ENCODE measurements around the gene OASL. TPM values are rescaled to one million over a fixed set of nuclear protein-coding genes. Genes with fewer than 3 reads are reported as not detected.

Gene OASL
- total and polyA plus RNA-seq, 9 of the 15 experiments (the other 6 are each of a cell fraction or from before 2014, with no cell fraction given) = 0.14 TPM; not detected in 8

GRCh38 chr12:121000530-121000929, 38.5 kb downstream of the OASL start:
- no peak overlapping the region for H2AFZ ChIP-seq (ENCODE audit: low read depth, low read length)
- WGBS (ENCODE audit: insufficient coverage, low coverage, missing lambda C conversion rate) = 81% methylated on average over 11 of the region's 11 CpGs
- no TSS peak for BruUV-seq (replicated peaks)
- ATAC-seq (no peak), FAIRE-seq (no peak), DNase-seq (ENCODE audit: extremely low read depth in 1 of 4, low spot score in 3 of 4) (no peak)
- H3K36me3 ChIP-seq (ENCODE audit: control insufficient read depth, insufficient read depth, low read length) = peaks cover 21% of the 10 kb centered on the region; the same call in 1 of the 3 replicates
- ChIA-PET CTCF (ENCODE audit: low intra/inter-chr PET ratio) (no interaction called here), POLR2A (no interaction called here)
- no peak overlapping the region for H3K4me3 ChIP-seq
- H3K79me2 ChIP-seq (ENCODE audit: control insufficient read depth, insufficient read depth, low read length) = no peaks in the 10 kb centered on the region
- no peaks in the 10 kb centered on the region for H3K9me3 ChIP-seq (replicated peaks; ENCODE audit: control insufficient read depth, insufficient read depth, low read depth, low read length)
- in situ Hi-C loops (cut with MboI) (no loop called here), intact Hi-C loops (cut with micrococcal nuclease) (loop anchor here (10.0 kb wide), 1 partner anchor 214 kb away; the partner anchor contains the start of gene P2RX4)
- TF ChIP-seq ZNF134 (CRISPR knock-in tag; conservative IDR thresholded peaks at IDR 0.05) (peak; percentile 54; the same call in 1 of the 2 replicates), CUX1 (CRISPR knock-in tag; IDR thresholded peaks at IDR 0.05) (no peak)
- no peak overlapping the region for H3K27ac ChIP-seq (ENCODE audit: extremely low read depth, low read depth, low read length)
- no peaks in the 10 kb centered on the region for H3K9me1 ChIP-seq (ENCODE audit: control insufficient read depth, insufficient read depth, low read length)
- peaks cover 0 to 7% of the 10 kb centered on the region in 2 experiments; a peak in 3 of 5 replicates for H3K27me3 ChIP-seq (ENCODE audit: control insufficient read depth in 2 of 2, insufficient read depth in 2 of 2, low read length in 2 of 2)
- H3K9ac ChIP-seq (ENCODE audit: insufficient read depth in 1 of 2, low read depth in 2 of 2, low read length in 2 of 2) = no peak overlapping the region
- no peaks in the 10 kb centered on the region; the same call in 1 of the 2 replicates for H4K20me1 ChIP-seq (replicated peaks; ENCODE audit: control insufficient read depth, insufficient read depth, low read length)
- peaks cover 0 to 12% of the 10 kb centered on the region in 2 experiments; a peak in 2 of 5 replicates for H3K4me1 ChIP-seq (replicated peaks in 1 of 2; ENCODE audit: control insufficient read depth in 2 of 2, insufficient read depth in 2 of 2, low read length in 2 of 2)
- no peak overlapping the region for H3K4me2 ChIP-seq (ENCODE audit: insufficient read depth, low read length)
